IPS-18c (cell line): ENCODE measurements around the gene CLDN9.

Source experiments
- H3K4me3 ChIP-seq: 2 replicates; pipeline ENCODE4 v1.7.0; 2013; ENCODE audit warnings: low read depth, mild to moderate bottlenecking, low read length, moderate library complexity; ENCODE audit not compliant: insufficient read depth
- H3K9me3 ChIP-seq: one replicate; pipeline ENCODE4 v1.6.1; 2013; ENCODE audit warnings: mild to moderate bottlenecking, low read length, moderate library complexity; ENCODE audit not compliant: control insufficient read depth, insufficient read depth

Gene CLDN9

GRCh38 chr16:2971985-2972784 is 40.5 kb upstream of the CLDN9 start:
- Histone ChIP-seq H3K4me3 (no peak overlapping the region), H3K9me3 (peaks cover 2% of the 10 kb centered on the region)

GRCh38 chr16:2973093-2973492 is 39.6 kb upstream of the CLDN9 start:
- no peak overlapping the region for H3K4me3 ChIP-seq
- peaks cover 2% of the 10 kb centered on the region for H3K9me3 ChIP-seq

- Histone ChIP-seq H3K4me3 (no peak overlapping the region), H3K9me3 (peaks cover 2% of the 10 kb centered on the region)
Measured at GRCh38 chr16:2973605-2974318, 39.0 kb upstream of the CLDN9 start.

- H3K4me3 ChIP-seq, result no peak overlapping the region
- peaks cover 2% of the 10 kb centered on the region for H3K9me3 ChIP-seq
Measured at GRCh38 chr16:2974319-2975056, 38.2 kb upstream of the CLDN9 start.

GRCh38 chr16:2975161-2975795 is 37.4 kb upstream of the CLDN9 start:
- no peak overlapping the region for H3K4me3 ChIP-seq
- peaks cover 2% of the 10 kb centered on the region for H3K9me3 ChIP-seq

GRCh38 chr16:2976201-2976600 is 36.5 kb upstream of the CLDN9 start:
- H3K9me3 ChIP-seq, result peaks cover 2% of the 10 kb centered on the region
- no peak overlapping the region for H3K4me3 ChIP-seq

GRCh38 chr16:2976673-2977072 is 36.0 kb upstream of the CLDN9 start:
- peaks cover 4% of the 10 kb centered on the region for H3K9me3 ChIP-seq
- H3K4me3 ChIP-seq, result no peak overlapping the region

GRCh38 chr16:2977440-2977839 is 35.3 kb upstream of the CLDN9 start:
- no peak overlapping the region for H3K4me3 ChIP-seq
- peaks cover 4% of the 10 kb centered on the region for H3K9me3 ChIP-seq

GRCh38 chr16:2979669-2980226 is 33.0 kb upstream of the CLDN9 start:
- H3K9me3 ChIP-seq, result peaks cover 2% of the 10 kb centered on the region
- H3K4me3 ChIP-seq, result peak overlapping the region; percentile 96

GRCh38 chr16:2980227-2981176 is 32.2 kb upstream of the CLDN9 start, which contains the start of gene PKMYT1:
TSS of gene PKMYT1 (minus strand) at chr16:2980446. CDS start at chr16:2979657, 789 bp downstream.
- Histone ChIP-seq H3K4me3 (peak within 1 kb of the TSS; percentile 96), H3K9me3 (peaks cover 2% of the 10 kb centered on the region)

GRCh38 chr16:2981177-2981898 is 31.4 kb upstream of the CLDN9 start:
- H3K4me3 ChIP-seq, result peak overlapping the region; percentile 96
- H3K9me3 ChIP-seq, result peaks cover 2% of the 10 kb centered on the region

GRCh38 chr16:2981899-2982250 is 30.8 kb upstream of the CLDN9 start:
- peaks cover 2% of the 10 kb centered on the region for H3K9me3 ChIP-seq
- peak overlapping the region; percentile 32; the same call in 1 of the 2 replicates for H3K4me3 ChIP-seq

- H3K9me3 ChIP-seq, result peaks cover 2% of the 10 kb centered on the region
- no peak overlapping the region for H3K4me3 ChIP-seq
Measured at GRCh38 chr16:2982402-2982801, 30.3 kb upstream of the CLDN9 start.

GRCh38 chr16:2983706-2984136 is 29.0 kb upstream of the CLDN9 start:
- Histone ChIP-seq H3K4me3 (no peak overlapping the region; the same call in 1 of the 2 replicates), H3K9me3 (peaks cover 2% of the 10 kb centered on the region)

GRCh38 chr16:2985462-2985861 is 27.3 kb upstream of the CLDN9 start:
- H3K4me3 ChIP-seq, result no peak overlapping the region
- peaks cover 2% of the 10 kb centered on the region for H3K9me3 ChIP-seq
